Head of caudate nucleus (tissue), 42 donors: ENCODE results near the gene NEUROD1.
"Not testable (repeated sequence)": the region's sequence is repeated elsewhere in the genome, so short reads cannot be mapped to it uniquely, and the experiment has no call there.

Experiments used
- DNase-seq, 42 donors: peaks; one replicate each; pipeline versions ENCODE4 v3.0.0 to v3.0.0-alpha.2; 2020 to 2021; ENCODE audit warnings: mixed read lengths in 7 of 42
- intact Hi-C: fragments of 100-400 bp; cut with DNase I; formaldehyde crosslinking; loops from one replicate; pipeline ENCODE4 v1.15.0; 2022

The NEUROD1 gene

DNA sequence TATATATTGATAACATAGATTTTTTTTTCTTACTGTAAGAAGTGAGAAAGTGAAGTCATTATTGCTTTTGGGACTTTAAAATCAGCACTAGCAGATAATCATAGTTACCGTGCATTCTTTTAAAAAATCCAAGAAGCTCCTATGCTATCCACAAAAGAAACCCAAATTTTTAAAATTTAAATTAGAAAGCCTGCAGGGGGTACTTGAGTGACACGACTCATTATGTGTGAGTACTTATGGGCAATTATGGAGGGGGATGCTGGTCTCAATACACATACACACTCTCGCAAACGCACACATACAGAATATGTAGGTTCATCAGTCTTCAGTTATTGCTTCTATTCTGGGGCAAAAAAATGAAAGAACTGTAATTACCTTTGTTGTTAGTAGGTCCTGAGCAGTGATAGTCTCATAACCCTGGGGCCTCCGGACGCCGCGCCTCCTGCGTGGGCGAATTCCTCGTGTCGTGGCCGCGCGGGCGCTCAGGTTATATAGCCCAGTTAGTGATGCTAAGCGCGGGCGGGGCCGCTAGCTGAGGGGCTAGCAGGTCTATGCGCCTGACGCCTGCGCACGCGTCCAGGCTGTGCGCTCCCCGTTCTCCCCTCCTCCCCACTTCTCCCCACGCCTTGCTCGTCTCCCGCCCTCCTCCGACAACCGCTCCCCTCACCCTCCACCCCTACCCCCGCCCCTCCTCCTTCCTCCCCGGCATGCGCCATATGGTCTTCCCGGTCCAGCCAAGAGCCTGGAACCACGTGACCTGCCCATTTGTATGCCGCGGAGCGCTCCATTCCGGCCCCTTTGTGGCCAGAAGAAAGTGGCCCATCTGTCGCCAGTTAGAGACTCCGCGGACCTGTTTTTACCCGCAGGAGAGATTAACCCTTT lies at the start of gene NEUROD1:
NEUROD1 (minus strand) TSS at position 463 of the 882 bp plus-strand sequence. CDS start 1,657 bp downstream, outside the sequence.
- DNase-seq, result peak in 3 of 42 donors; percentile 16 to 43 (median 42)
- intact Hi-C loops, result no loop called here

DNA sequence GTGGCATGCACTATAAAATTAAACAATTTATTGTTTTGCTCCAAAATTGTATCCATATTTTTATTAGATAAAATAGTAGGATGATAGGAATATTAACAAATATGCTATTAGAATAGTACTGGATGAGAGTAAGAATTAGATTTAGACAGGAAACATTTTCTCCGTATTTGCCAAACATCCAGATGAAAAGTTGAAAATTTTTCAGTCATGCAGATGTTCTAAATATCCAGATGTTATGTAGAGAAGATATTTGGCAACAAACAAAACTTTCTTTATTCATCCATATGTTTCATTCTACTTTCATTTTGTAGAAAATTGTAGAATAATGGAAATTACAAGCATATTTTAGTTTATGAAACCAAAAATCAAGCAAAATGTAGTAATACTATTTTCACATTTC lies 45.2 kb upstream of the NEUROD1 start:
- intact Hi-C loops, result no loop called here

DNA sequence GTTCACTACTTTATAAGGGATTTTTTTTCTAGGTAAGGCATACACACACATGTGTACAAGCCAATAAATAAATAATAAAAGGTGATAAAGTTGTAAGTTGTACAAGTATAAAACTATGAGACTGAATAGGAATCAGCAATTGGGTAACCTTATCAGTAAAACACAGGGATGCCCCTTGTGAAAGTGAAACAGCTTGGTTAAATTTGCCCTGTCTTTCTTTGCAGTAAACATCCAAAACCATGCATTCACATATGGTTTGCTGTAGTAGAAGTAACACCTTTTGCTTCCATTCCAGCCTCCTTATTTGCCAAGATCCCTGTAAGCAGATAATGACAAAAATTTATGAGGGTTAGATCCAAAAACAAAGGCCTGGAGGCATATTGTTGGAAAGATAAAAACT lies 44.3 kb upstream of the NEUROD1 start:
- DNase-seq, result no peak
- intact Hi-C loops, result no loop called here

More for the DNA sequence above, 45.2 kb upstream of the NEUROD1 start:
- DNase-seq, result no peak

DNA sequence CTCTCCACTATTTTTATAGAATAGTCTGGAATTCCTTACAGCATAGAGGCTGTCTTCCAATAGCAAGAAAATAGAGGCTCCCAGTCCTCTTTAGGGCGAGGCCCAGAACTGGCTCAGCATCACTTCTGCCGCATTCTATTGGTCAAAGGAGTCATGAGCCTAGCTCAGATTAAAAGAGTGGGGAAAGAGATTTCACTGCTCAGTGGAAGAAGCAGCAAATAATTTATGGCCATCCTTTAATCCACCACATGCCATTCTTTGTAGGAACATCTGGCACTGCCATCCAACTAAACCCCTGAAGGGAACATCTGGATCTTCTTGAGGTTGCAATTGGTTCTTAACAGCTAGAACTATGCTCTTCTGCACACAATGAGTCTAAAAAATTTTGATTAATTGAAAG lies 43.4 kb upstream of the NEUROD1 start:
- no peak for DNase-seq
- intact Hi-C loops, result no loop called here

DNA sequence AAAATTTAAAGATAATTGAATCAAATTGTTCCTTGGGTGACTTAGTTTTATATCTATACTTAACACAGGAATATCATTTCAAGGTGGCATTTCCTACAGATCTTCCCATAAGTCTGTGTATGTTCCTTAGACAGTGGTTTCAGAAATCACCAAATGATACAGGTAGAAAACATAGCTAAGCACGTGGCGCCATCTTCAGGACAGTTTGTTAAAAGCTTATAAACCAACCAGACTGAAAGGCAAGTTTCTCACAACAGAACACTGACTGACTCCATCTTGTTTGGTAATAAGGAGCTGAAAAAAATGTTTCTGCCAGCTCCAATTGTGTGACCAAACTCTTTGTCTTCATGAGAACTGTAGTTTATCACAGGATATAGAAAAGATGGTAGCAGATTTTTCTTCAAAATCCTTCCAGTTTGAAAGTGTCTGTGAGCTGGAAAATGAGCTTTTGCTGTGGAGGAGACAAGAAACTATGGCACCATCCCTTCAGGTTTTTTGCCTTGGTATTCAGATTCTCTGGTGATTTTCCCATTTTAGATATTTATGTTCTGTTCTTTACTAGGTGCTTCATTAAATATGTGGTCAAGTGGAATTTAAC lies 34.8 kb upstream of the NEUROD1 start:
- DNase-seq, result peak; percentile 19 to 91 (median 73)

DNA sequence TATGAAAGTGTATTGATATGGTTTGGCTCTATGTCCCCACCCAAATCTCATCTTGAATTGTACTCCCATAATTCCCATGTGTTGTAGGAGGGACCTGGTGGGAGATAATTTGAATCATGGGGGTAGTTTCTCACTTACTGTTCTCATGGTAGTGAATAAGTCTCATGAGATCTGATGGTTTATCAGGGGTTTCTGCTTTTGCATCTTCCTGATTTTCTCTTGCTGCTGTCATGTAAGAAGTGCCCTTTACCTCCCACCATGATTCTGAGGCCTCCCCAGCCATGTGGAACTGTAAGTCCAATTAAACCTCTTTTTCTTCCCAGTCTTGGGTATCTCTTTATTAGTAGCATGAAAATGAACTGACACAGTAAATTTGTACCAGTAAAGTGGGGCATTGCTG lies 30.7 kb upstream of the NEUROD1 start:
- DNase-seq, result not testable (repeated sequence)
- intact Hi-C loops, result loop anchor here (10.0 kb wide), 3 partner anchors 136 to 1586 kb away; no protein-coding TSS in a partner anchor

More for the DNA sequence above, 34.8 kb upstream of the NEUROD1 start:
- intact Hi-C loops, result loop anchor here (10.0 kb wide), 3 partner anchors 140 to 1590 kb away; no protein-coding TSS in a partner anchor

DNA sequence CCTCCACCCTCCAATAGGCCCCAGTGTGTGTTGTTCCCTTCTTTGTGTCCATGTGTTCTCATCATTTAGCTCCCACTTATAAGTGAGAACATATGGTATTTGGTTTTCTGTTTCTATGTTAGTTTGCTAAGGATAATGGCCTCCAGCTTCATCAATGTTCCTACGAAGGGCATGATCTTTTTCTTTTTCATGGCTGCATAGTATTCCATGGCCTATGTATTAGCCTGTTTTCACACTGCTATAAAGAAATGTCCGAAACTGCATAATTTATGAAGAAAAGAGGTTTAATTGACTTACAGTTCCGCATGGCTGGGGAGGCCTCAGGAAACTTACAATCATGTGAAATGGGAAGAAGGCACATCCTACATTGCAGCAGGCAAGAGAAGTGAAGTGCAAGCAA lies 22.2 kb upstream of the NEUROD1 start:
- DNase-seq, intact Hi-C loops: not testable (repeated sequence)

DNA sequence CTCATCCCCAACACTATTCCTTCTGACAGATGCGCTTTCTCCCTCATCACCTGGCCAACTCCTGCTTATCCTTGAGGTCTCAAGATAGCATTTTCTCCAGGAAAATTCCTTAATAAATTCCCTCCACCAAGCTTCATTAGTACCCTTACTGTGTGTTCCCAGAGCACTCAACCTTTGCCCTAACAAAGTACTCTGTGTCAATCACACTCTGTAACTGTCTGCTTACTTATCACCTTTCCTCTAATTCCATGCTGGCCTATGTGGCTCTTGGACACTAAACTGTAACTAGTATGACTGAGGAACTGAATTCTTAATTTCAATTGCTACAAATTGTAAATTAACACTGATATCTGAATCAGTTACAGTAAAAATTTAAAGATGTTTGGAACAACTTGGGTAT lies 17.9 kb upstream of the NEUROD1 start:
- intact Hi-C loops, result no loop called here
- no peak for DNase-seq

DNA sequence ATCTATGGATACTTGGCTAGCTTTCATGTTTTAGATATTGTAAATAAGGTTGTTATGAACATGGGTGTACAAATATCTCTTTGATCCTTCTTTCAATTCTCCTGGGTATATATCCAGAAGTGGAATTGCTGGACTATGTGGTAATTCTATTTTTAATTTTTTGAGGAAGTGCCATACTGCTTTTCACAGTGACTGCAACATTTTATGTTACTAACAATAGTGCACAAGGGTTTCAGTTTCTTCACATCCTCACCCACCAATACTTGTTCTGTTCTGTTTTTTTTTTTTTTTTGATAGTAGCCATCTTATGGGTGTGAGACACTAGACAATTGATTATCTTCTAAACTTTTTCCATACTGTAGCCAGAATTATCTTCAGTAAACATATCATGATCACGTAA lies 17.3 kb upstream of the NEUROD1 start:
- intact Hi-C loops, result no loop called here
- no peak for DNase-seq

DNA sequence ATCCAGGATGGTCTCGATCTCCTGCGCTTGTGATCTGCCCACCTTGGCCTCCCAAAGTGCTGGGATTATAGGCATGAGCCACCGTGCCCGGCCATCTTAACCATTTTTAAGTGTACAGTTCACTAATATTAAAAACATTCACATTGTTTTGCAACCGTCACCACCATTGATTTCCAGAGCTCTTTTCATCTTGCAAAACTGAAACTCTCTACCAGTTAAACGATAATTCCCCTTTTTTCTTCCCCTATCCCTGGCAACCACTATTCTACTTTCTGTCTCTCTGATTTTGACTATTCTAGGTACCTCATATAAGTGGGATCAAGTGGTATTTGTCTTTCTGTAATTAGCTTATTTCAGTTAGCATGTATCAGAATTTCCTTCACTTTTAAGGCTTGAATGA lies 16.8 kb upstream of the NEUROD1 start:
- intact Hi-C loops, result no loop called here
- DNase-seq, result no peak

DNA sequence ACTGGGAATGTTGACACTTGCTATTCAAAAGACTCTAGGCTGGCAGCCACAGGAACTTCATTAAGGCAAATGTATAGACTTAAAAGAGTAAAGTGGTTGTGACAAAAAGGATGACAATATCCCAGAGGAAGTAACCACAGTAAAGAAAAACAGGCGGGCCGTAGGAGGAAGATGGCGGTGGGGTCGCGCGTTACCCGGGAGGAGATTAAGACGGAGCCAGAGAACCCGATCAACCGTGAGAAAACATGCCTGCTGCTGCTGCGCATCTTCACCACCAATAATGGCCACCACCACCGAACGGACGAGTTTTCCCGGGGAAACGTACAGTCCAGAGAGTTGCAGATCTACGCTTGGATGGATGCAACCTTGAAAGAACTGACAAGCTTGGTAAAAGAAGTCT lies 14.0 kb upstream of the NEUROD1 start:
- no peak for DNase-seq
- intact Hi-C loops, result no loop called here

DNA sequence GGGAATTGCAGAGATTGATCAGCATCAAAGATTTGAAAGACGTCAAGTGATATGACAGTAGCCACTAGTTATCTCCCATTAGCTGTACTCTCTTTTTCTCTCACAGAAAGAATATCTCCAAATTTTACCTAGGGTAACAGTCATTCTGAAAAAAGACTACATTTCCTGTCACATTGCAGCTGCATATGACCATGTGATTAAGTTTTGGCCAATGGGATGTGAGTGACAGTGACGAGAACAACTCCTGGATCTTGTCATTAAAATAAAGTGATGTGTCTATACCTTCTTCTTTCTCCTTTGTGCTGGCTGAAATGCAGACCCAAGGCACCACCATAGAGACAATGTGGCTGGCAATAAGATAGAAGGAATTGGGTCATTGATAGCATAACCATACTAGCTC lies 10.5 kb upstream of the NEUROD1 start:
- intact Hi-C loops, result no loop called here
- no peak for DNase-seq

DNA sequence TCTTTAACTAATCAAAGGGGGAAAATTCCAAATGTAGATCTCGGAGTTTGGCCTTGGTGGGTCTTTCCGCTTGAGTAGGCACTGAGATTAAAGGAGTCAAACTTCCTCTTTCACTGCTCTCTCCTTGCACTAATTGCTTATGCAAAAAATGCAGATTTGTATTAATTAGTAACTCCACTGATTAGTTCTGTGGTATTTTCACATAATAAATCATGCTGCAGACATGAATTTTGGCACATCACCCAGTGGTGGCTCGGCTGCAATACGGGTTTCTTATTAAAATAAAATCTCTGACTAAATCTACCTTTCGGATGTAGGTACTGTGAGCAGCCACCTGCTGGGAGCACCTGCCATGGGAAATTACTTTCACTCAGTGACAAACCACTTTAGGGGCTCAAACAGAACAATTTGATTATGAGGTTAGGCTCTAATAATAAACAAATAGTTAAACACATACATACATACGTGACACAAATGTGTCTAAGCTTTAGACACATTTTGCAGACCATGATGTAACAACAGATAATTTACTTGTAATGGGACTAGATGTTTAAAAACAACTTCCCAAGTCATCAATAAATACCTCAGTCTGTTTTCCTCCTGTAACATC lies 6.4 kb upstream of the NEUROD1 start:
- intact Hi-C loops, result no loop called here

DNA sequence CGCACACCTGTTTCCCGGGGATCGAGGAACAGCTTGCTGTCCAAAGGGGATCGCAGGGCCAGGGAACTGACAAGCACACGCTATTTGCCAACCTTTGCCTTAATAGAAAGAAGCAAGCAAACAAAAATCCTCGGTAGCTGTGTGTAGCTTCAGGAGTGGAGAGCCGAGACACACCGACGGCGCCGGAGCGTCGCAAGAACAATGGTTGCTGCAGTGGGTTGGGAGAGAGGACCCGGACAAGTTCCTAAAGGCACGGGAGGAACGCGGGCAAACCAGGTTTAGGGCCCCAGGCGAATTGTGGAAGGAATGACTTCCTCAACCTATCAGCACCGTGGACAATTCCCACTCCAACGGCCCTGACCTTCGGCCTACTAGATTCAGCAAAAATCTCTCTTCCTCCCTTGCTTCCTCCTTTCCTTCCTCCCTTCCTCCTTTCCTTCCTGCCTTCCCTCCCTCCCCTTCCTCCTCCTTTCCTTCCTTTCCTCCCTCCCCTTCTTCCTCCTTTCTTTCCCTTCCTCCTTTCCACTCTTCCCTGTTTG lies 4.9 kb upstream of the NEUROD1 start:
- peak in 1 of 42 donors; percentile 3 for DNase-seq
- intact Hi-C loops, result no loop called here

More for the DNA sequence above, 6.4 kb upstream of the NEUROD1 start:
- DNase-seq, result no peak

DNA sequence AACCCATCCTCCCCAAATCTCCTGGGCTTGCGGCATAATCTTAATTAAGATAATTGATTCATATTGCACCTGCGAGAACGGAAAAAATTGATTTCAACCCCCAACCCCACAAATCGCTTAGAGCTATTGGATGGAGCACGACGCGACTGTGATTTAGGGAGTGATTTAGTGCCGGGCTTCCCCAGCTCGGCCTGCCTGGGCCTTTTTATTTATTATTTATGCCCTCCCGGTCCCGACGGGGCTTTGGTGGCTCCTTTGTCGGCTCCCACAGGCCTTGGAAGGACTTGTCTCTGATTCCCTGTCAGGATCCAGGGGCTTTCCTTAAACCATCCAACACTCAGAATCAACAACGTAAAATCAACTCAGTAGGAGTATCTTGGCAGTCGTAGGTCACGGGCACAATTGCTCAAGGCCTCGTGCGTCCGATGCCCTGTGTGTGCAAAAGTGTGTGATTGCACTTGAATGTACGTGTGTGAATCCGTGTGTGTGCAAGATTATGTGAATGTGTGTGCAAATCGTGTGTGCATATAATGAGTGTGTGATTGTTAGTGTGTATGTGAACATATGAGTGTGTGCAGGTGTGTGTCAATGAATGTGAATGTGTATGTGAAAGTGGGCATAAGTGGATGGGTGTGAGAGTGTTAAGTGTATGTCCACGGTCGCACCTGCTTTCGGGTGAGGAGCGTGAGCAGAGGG lies 4.3 kb upstream of the NEUROD1 start:
- DNase-seq, result no peak
- intact Hi-C loops, result no loop called here

DNA sequence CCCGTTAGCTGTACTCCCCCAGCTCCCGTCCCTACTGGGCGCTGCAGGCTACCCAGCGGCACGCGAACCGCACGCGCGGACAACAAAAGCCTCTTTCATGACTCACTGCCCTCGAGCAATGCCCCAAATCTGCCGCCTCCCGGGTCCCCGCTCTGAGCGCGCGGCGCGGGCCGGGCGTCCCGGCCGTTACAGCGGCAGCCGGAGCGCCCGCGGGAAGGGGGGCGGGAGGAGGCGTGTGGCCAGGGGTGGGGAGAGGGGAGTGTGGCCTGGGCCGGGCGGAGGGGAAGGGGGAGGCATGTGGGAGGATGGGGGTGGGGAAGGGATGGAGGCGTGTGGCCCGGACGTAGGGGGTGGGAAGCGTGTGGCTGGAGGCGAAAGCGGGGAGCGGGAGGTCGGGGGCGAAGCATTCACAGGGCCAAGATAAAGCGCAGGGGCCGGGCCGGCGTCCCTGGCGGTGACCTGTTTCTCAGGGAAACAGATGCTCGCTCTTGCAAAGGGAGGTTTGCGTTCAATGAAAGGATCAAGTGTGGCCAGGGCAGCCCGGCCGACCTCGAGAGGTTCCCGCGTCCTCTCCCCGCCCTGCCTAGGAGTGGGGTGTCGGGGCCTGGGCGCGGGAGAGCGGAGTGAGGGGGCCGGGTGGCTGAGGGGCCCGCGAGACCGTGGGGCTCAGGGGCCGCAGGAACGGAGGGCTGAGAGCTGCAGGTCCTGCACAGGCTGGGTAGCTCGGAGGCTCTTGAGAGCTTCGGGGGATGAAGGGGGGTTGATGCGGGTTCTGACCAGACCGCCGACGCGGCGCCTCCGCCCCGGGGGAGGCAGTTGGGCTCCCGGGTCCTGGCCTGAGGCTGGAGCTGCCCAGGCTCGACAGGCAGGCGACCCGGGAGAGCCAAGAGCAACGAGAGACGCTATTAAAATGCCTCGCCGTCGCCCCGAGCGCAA lies 3.5 kb upstream of the NEUROD1 start:
- intact Hi-C loops, result no loop called here
- peak in 4 of 42 donors; percentile 18 to 33 (median 26) for DNase-seq

DNA sequence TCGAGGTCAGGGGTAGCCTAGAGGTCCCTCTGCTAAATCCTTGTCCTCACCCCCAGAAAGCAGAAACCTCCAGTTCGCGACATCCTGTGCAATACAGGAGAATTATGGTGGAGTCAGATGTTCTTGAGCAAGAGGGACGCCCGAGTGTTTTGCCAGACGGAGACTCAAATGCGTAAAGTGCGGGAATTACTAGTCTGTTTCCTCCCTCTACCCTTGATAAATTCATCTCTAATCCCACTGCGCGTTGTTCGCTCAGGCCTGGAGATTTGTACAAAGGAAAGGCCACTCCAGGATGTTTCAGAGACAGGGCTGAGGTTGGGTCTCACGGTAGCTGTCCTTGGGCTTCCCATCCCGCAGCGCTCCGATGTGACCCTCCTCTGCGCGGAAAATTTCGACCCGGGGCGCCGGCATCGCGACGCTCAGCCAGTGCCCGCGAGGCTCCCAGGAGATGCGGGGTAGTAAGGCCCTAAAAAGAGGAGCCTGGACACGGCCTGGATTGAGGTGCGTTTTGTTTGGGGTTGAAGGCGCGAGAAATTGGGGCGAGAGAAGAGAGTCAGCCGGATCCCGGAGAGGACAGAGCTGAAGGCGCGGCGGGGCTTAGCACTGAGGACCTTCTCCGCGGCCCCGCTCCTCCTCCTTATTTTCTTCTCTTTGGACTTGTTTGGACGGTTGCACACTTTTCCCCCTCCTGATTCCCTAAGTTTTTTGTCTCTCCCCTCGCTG lies 2.6 kb upstream of the NEUROD1 start:
- DNase-seq, result no peak
- intact Hi-C loops, result no loop called here
